ENCODE results near the gene FAM89A. TPM values are rescaled to one million over a fixed set of nuclear protein-coding genes. Genes with fewer than 3 reads are reported as not detected.

The FAM89A gene
- polyA plus RNA-seq (2013, experiment 1 of 2), result 77.1 TPM
- polyA plus RNA-seq (2013, experiment 2 of 2), result 88.5 TPM

DNA sequence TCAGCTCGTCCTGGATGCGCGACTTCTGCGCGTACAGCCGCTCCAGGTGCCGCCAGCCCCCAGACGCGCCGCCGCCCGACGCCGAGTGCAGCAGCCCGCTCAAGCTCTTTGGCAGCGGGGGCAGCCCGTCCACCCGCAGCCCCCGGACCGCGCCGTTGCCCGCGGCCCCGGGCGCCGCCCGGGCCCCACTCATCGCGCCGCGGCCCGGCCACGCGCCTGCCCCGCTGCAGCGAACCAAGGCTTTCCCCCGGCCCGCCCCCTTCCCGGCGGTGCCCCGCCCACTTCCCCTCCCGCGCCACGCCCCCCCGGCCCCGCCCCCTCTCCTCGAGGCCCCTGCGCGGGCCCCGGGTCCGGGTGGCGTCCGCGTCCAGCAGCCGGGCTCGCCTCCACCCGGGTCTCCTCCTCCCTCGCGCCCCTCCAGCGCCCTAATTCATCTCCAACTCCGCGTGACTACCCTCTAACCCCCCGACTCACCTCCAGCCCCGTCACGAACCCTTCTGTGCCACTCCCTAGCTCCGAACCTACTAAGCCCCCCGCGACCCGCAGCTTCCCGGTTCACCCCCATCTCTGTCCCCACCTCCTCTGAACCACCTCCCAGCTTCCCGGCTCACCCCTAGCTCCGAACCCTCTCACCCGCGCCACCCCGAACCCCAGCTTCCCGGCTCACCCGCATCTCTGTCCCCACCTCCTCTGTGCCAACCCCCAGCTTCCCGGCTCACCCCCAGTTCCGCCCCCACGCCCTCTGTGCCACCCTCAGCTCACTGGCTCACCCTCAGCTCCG lies at the start of gene FAM89A:
FAM89A (minus strand) TSS at position 236 of the 781 bp plus-strand sequence; CDS start at position 193, 43 bp downstream.
- H3K4me1 ChIP-seq (ENCODE audit: control insufficient read depth, insufficient read depth, low read length, poor library complexity, severe bottlenecking), result peaks cover 18% of the 10 kb centered on the region
- WGBS, 2 experiments (ENCODE audit: insufficient coverage in 2 of 2), result 1 to 5% methylated on average over 20 to 43 of the region's 82 CpGs
- H3K36me3 ChIP-seq (ENCODE audit: control insufficient read depth, insufficient read depth, low read length), result peaks cover 24% of the 10 kb centered on the region
- peak within 1 kb of the TSS; percentile 76 for H3K27ac ChIP-seq (ENCODE audit: low read depth, low read length, severe bottlenecking)
- peak within 1 kb of the TSS; percentile 95 for H3K4me3 ChIP-seq (ENCODE audit: extremely low read depth, insufficient read depth, low read length, poor library complexity, severe bottlenecking)
- no peaks in the 10 kb centered on the region for H3K9me3 ChIP-seq (ENCODE audit: control insufficient read depth, low read length)

DNA sequence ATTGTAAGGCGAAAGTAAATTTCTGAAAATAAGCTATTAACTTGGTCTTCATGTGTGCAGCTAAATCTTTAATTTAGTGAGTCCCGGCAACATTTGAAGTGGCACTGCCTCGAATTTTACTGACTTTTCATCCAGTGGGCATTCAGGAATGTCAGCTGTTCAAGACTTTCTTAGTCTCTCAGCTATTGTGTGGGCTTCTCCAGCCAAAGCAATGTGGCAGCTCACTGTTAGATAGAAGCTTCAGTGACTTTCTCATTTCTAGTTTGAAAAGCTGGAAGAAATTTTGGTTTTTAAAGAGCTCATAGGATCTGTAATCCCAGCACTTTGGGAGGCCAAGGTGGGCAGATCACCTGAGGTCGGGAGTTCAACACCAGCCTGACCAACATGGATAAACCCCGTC lies 44.3 kb upstream of the FAM89A start:
- no peaks in the 10 kb centered on the region for H3K4me1 ChIP-seq (ENCODE audit: control insufficient read depth, insufficient read depth, low read length, poor library complexity, severe bottlenecking)
- no peaks in the 10 kb centered on the region for H3K9me3 ChIP-seq (ENCODE audit: control insufficient read depth, low read length)
- WGBS, 2 experiments (ENCODE audit: insufficient coverage in 2 of 2), result 82 to 87% methylated on average over 5 of the region's 5 CpGs
- no peak overlapping the region for H3K4me3 ChIP-seq (ENCODE audit: extremely low read depth, insufficient read depth, low read length, poor library complexity, severe bottlenecking)
- no peaks in the 10 kb centered on the region for H3K36me3 ChIP-seq (ENCODE audit: control insufficient read depth, insufficient read depth, low read length)
- H3K27ac ChIP-seq (ENCODE audit: low read depth, low read length, severe bottlenecking), result no peak overlapping the region

DNA sequence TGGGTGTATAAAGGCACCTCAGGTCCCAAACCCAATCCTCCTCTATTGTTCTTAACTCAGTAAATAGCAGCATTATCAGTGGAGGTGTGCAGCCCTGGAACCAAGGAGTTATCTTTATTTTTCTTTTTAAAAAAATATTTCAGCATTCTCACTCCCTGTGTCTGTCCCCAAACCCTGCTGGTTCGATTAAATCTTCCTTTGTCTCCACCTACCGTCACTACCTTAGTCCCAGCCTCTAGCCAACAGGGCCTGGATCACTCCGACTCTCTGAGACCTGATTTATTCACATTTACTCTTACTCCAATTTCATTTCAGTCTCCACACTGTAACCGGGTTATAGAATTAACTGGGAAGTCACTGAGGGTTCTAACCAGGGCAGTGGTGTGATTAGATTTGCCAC lies 39.1 kb upstream of the FAM89A start:
- Histone ChIP-seq H3K36me3 (ENCODE audit: control insufficient read depth, insufficient read depth, low read length) (no peaks in the 10 kb centered on the region), H3K9me3 (ENCODE audit: control insufficient read depth, low read length) (no peaks in the 10 kb centered on the region), H3K4me3 (ENCODE audit: extremely low read depth, insufficient read depth, low read length, poor library complexity, severe bottlenecking) (no peak overlapping the region), H3K4me1 (ENCODE audit: control insufficient read depth, insufficient read depth, low read length, poor library complexity, severe bottlenecking) (no peaks in the 10 kb centered on the region), H3K27ac (ENCODE audit: low read depth, low read length, severe bottlenecking) (no peak overlapping the region)
- 91% methylated on average over 2 to 3 of the region's 4 CpGs for WGBS, 2 experiments (ENCODE audit: insufficient coverage in 2 of 2)

DNA sequence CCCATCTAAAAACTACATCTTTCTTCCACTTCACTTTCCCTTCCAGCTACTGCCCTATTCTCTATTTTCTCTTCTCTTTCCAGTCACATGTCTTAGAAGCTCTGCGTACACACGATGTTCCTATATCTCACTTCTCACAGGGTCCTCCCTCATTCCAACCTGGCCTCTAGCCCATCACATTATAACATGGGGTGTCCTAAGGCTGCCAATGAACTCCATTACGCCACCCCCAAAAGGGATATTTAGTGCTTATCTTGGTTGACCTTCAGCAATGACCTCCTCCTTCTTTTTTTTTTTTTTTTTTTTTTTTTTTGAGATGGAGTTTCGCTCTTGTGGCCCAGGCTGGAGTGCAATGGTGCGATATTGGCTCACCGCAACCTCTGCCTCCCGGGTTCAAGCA lies 38.2 kb upstream of the FAM89A start:
- 89 to 95% methylated on average over 2 to 4 of the region's 7 CpGs for WGBS, 2 experiments (ENCODE audit: insufficient coverage in 2 of 2)
- H3K27ac ChIP-seq (ENCODE audit: low read depth, low read length, severe bottlenecking), result no peak overlapping the region
- H3K4me1 ChIP-seq (ENCODE audit: control insufficient read depth, insufficient read depth, low read length, poor library complexity, severe bottlenecking), result no peaks in the 10 kb centered on the region
- no peak overlapping the region for H3K4me3 ChIP-seq (ENCODE audit: extremely low read depth, insufficient read depth, low read length, poor library complexity, severe bottlenecking)
- no peaks in the 10 kb centered on the region for H3K36me3 ChIP-seq (ENCODE audit: control insufficient read depth, insufficient read depth, low read length)
- H3K9me3 ChIP-seq (ENCODE audit: control insufficient read depth, low read length), result no peaks in the 10 kb centered on the region

DNA sequence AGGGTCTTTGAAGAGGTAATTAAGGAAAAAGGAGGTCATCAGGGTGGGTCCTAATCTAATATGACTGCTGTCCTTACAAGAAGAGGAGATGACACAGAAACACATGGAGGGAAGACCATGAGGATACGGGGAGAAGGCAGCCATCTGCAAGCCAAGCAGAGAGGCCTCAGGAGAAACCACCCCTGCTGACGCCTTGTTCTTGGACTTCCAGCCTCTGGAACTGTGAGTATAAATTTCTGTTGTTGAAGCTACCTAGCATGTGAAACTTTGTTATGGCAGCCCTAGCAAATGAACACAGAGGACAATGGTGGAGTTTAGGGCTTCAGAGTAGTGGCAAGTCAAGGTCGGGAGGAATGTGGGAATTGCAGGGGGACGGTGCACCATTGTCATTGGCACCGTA lies 36.7 kb upstream of the FAM89A start:
- H3K27ac ChIP-seq (ENCODE audit: low read depth, low read length, severe bottlenecking), result no peak overlapping the region
- no peaks in the 10 kb centered on the region for H3K9me3 ChIP-seq (ENCODE audit: control insufficient read depth, low read length)
- no peak overlapping the region for H3K4me3 ChIP-seq (ENCODE audit: extremely low read depth, insufficient read depth, low read length, poor library complexity, severe bottlenecking)
- no peaks in the 10 kb centered on the region for H3K36me3 ChIP-seq (ENCODE audit: control insufficient read depth, insufficient read depth, low read length)
- 74 to 83% methylated on average over 5 of the region's 5 CpGs for WGBS, 2 experiments (ENCODE audit: insufficient coverage in 2 of 2)
- no peaks in the 10 kb centered on the region for H3K4me1 ChIP-seq (ENCODE audit: control insufficient read depth, insufficient read depth, low read length, poor library complexity, severe bottlenecking)

DNA sequence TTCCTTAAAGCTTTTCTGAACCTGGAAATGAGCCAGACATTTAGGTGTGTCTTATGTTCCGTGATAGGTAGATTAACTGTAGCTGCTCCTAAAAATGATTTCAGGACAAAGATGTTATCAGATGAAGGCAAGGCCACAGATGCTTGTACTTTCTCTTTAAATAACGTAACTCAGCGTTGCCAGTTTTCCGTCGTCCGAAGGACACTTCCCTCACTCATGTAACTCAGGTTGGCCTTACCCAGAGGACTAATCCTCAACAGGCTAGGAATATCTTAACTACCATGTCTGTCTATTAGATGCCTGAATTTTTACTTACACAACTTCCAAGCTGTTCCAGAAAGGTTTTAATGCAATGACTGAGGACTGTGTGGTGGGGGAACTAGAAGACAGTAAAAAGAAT lies 35.4 kb upstream of the FAM89A start:
- H3K36me3 ChIP-seq (ENCODE audit: control insufficient read depth, insufficient read depth, low read length), result no peaks in the 10 kb centered on the region
- H3K4me1 ChIP-seq (ENCODE audit: control insufficient read depth, insufficient read depth, low read length, poor library complexity, severe bottlenecking), result no peaks in the 10 kb centered on the region
- WGBS, 2 experiments (ENCODE audit: insufficient coverage in 2 of 2), result 82 to 90% methylated on average over 5 to 6 of the region's 6 CpGs
- no peaks in the 10 kb centered on the region for H3K9me3 ChIP-seq (ENCODE audit: control insufficient read depth, low read length)
- no peak overlapping the region for H3K27ac ChIP-seq (ENCODE audit: low read depth, low read length, severe bottlenecking)
- H3K4me3 ChIP-seq (ENCODE audit: extremely low read depth, insufficient read depth, low read length, poor library complexity, severe bottlenecking), result no peak overlapping the region

DNA sequence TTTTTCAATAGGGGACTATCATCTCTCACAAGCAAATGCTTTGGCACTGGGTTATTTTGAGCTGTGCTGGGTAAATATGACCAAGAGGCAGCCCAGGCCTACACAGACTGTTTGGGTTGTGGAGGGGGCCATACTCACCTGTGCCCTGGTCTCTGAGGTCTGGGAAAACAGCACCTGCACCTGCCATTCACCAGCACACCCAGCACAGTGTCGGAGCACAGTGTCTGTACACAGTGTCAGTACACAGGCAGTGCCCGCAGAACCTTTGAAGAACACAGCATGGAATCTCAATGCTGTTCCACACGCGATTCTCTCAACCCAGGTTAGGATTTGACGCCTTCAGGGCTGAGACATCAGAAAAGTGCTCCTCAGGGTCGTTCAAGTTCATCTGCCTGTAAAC lies 35.0 kb upstream of the FAM89A start:
- 89 to 92% methylated on average over 6 of the region's 6 CpGs for WGBS, 2 experiments (ENCODE audit: insufficient coverage in 2 of 2)
- Histone ChIP-seq H3K9me3 (ENCODE audit: control insufficient read depth, low read length) (no peaks in the 10 kb centered on the region), H3K27ac (ENCODE audit: low read depth, low read length, severe bottlenecking) (no peak overlapping the region), H3K36me3 (ENCODE audit: control insufficient read depth, insufficient read depth, low read length) (no peaks in the 10 kb centered on the region), H3K4me1 (ENCODE audit: control insufficient read depth, insufficient read depth, low read length, poor library complexity, severe bottlenecking) (no peaks in the 10 kb centered on the region), H3K4me3 (ENCODE audit: extremely low read depth, insufficient read depth, low read length, poor library complexity, severe bottlenecking) (no peak overlapping the region)

DNA sequence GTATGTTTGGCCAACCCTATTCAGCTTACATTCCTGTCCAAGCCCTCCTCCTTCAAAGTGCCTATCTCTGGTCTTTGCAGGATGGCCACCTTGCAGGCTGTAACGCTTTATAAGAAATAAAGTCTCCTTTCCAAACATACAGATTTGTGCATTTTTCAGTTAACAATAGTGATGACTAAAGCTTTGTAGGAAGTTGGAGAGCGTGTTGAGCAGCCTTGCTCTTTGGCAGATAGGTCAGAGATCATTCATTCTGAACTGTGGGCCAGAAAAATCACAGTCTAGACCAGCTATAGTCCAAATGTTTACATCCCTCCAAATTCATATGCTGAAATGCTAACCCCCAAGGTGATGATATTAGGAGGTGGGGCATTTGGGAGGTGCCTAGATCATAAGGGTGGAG lies 34.0 kb upstream of the FAM89A start:
- 100% methylated on average over 1 of the region's 2 CpGs; no CpG with 5 or more reads in 1 of the 2 experiments for whole genome bisulfite sequencing, 2 experiments (ENCODE audit: insufficient coverage in 2 of 2)
- no peaks in the 10 kb centered on the region for H3K9me3 ChIP-seq (ENCODE audit: control insufficient read depth, low read length)
- H3K27ac ChIP-seq (ENCODE audit: low read depth, low read length, severe bottlenecking), result no peak overlapping the region

DNA sequence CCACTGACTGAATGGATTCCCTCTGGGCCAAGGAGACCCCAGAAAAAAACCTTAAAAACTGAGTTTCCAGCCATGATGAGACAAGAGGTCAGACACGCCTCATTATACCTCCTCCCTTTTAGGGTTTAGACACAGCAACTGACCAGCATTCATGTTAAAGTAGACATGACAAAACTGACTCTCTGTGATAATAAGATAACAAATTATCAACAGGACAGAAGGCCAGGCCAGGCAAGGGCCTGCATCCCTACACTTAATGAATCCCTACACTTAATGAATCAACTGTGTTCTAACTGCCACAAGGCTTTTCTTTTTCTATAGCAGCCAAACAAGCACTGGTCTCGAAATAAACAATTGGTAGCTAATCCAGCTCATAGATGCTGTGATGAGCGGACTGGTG lies 33.3 kb upstream of the FAM89A start:
- H3K27ac ChIP-seq (ENCODE audit: low read depth, low read length, severe bottlenecking), result no peak overlapping the region
- no peaks in the 10 kb centered on the region for H3K4me1 ChIP-seq (ENCODE audit: control insufficient read depth, insufficient read depth, low read length, poor library complexity, severe bottlenecking)
- 100% methylated on average over 2 of the region's 3 CpGs for WGBS, 2 experiments (ENCODE audit: insufficient coverage in 2 of 2)
- H3K9me3 ChIP-seq (ENCODE audit: control insufficient read depth, low read length), result no peaks in the 10 kb centered on the region
- H3K36me3 ChIP-seq (ENCODE audit: control insufficient read depth, insufficient read depth, low read length), result no peaks in the 10 kb centered on the region
- H3K4me3 ChIP-seq (ENCODE audit: extremely low read depth, insufficient read depth, low read length, poor library complexity, severe bottlenecking), result no peak overlapping the region

More for the DNA sequence above, 34.0 kb upstream of the FAM89A start:
- no peak overlapping the region for H3K4me3 ChIP-seq (ENCODE audit: extremely low read depth, insufficient read depth, low read length, poor library complexity, severe bottlenecking)
- no peaks in the 10 kb centered on the region for H3K4me1 ChIP-seq (ENCODE audit: control insufficient read depth, insufficient read depth, low read length, poor library complexity, severe bottlenecking)
- H3K36me3 ChIP-seq (ENCODE audit: control insufficient read depth, insufficient read depth, low read length), result no peaks in the 10 kb centered on the region

DNA sequence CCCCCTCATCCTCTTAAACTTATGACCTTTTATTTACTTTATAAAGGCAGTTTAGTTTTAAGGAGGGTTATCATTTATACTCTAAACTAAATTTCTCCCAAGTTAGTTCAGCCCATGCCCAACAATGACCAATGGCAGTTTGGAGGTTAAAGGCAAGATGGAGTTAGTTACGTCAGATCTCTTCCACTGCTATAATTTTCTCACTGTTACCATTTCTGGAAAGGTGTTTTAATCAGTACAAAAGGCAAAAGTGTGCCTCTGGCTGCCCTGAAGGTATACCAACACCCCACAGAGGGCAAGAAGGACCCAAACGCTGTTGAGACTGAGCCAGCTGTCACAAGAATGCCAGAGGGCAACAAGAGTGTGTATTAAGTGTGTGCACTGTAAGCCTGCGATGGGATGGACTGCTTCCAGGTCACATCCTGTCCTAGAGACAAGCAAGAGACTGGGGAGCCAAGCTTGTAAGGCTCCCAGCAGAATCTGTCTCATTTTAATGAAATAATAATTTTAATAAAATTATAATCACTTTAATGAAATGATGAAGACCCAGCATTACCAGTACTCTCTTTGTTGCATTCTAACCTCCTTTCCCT lies 32.5 kb upstream of the FAM89A start:
- no peak overlapping the region for H3K4me3 ChIP-seq (ENCODE audit: extremely low read depth, insufficient read depth, low read length, poor library complexity, severe bottlenecking)
- no peaks in the 10 kb centered on the region for H3K9me3 ChIP-seq (ENCODE audit: control insufficient read depth, low read length)
- H3K36me3 ChIP-seq (ENCODE audit: control insufficient read depth, insufficient read depth, low read length), result no peaks in the 10 kb centered on the region
- H3K4me1 ChIP-seq (ENCODE audit: control insufficient read depth, insufficient read depth, low read length, poor library complexity, severe bottlenecking), result no peaks in the 10 kb centered on the region
- 80% methylated on average over 1 of the region's 3 CpGs for WGBS, 2 experiments (ENCODE audit: insufficient coverage in 2 of 2)
- H3K27ac ChIP-seq (ENCODE audit: low read depth, low read length, severe bottlenecking), result no peak overlapping the region

DNA sequence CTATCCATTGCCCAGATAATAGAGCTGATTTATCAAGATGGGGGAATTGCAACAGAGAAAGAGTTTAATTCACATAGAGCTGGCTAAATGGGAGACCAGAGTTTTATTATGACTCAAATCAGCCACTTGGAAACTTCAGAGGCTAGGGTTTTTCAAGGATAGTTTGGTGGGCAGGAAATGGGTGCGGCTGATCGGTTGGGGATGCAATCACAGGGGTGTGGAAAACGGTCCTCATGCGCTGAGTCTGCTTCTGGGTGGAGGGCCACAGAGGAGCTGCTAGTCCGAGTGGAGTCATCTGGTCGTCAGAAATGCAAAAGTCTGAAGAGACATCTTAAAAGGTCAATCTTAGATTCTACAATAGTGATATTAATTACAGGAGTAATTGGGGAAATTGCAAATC lies 32.0 kb upstream of the FAM89A start:
- Histone ChIP-seq H3K9me3 (ENCODE audit: control insufficient read depth, low read length) (no peaks in the 10 kb centered on the region), H3K36me3 (ENCODE audit: control insufficient read depth, insufficient read depth, low read length) (no peaks in the 10 kb centered on the region), H3K4me3 (ENCODE audit: extremely low read depth, insufficient read depth, low read length, poor library complexity, severe bottlenecking) (no peak overlapping the region), H3K27ac (ENCODE audit: low read depth, low read length, severe bottlenecking) (no peak overlapping the region), H3K4me1 (ENCODE audit: control insufficient read depth, insufficient read depth, low read length, poor library complexity, severe bottlenecking) (no peaks in the 10 kb centered on the region)
- 84 to 85% methylated on average over 4 to 5 of the region's 6 CpGs for WGBS, 2 experiments (ENCODE audit: insufficient coverage in 2 of 2)
